Dermis blood vessel endothelial cell (primary cell): ENCODE results near the gene RGN. TPM values are rescaled to one million over a fixed set of nuclear protein-coding genes. Genes with fewer than 3 reads are reported as not detected.
A peak's percentile ranks its signal among the peaks of the same experiment; 100 is the strongest.
"Not testable (repeated sequence)": the region's sequence is repeated elsewhere in the genome, so short reads cannot be mapped to it uniquely, and the experiment has no call there.

ENCODE experiments used
- DNase-seq: peaks from one replicate; pipeline ENCODE4 v3.0.0; 2010
- total RNA-seq: library from RNA; depleted of rRNA; stranded (reverse); fragments of >200 nt; gene quantifications from 2 replicates; pipeline ENCODE4 v1.2.3, GENCODE V29; 2014

RGN gene
- total RNA-seq, 1 donor from 2014 or later: 0.34 TPM

DNA sequence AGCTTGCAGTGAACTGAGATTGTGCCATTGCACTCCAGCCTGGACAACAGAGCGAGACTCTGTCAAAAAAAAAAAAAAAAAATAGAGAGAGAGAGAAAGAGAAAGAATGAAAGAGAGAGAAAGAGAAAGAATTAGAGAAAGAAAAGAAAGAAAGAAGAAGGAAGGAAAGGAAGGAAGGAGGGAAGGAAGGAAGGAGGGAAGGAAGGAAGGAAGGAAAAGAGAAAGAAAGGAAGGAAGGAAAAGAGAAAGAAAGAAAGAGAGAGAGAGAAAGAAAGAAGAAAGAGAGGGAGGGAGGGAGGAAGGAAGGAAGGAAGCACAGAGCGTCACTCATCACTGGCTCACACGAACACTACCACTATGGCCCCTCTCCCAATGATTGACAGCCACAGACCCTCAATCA, 46.2 kb downstream of the RGN start:
- DNase-seq: not testable (repeated sequence)

DNA sequence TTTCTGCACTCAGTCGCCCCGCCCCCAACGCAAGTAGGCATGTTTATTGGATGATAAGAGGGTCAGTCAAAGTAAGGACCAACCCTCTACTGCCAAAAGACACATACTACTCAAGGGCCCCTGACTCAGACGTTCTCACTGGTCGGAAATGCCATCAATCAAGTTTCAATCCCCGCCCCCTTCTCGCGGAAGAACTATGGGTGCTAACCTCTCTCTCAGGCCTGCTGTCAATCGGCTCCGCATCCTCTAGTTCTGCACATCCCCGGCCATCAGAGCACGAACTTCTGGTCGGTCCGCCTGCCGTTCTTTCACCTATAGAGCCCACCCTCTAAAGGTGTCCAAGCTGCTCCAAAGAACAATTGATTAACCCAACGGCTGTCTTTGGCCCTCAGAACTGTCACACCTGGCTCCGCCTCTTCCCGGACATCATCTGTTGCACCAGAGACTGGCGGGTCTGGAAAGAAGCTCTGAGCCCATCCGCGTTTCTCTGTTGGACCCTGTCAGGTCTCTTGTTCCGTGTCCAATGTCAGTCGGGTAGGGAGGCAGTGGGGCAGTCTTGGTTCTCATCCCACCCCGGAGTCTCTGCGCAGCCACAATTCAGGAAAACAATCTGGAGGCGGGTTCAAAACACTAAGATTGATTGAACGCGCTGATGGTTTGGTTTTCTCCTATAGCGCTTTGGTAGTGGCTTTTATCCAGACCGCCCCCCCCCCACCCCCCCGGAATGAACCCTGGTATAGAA, 51.1 kb downstream of the RGN start:
- peak; percentile 95 for DNase-seq

DNA sequence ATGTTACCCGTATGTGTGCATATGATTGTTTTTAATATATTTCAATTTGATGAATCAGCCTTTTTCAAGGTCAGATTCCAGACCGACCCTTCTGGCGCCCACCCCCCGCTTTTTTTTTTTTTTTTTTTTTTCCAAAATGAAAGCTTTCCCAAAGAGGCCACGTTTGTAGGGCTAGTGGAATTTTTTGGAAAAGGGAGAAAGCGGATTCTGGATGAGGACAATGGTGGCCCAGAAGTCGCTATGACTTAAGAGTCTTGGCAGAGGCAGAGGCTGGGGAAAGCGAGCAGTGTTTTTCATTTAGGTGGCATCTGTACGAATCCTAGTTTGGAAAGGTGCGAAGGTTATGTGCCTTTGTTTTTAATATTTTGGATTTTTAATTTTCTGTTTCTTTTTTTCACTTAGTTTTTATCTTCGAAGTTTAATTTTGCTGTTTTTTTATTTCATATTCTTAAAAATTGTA, 51.7 kb downstream of the RGN start:
- DNase-seq: peak; percentile 17

DNA sequence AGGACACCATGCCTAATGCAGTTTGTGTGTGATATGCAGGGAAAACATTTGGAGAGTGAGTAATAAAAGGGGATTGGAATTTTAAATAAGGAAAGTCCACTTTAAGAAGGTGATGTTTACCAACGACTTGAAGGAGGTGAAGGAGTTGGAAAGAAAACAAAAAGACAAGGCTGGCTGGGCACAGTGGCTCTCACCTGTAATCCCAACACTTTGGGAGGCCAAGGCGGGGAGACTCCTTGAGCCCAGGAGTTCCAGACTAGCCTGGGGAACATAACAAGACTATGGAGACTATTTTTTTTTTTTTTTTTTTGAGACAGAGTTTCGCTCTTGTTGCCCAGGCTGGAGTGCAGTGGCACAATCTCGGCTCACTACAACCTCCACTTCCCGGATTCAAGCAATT, 55.2 kb downstream of the RGN start:
- DNase-seq: no peak

DNA sequence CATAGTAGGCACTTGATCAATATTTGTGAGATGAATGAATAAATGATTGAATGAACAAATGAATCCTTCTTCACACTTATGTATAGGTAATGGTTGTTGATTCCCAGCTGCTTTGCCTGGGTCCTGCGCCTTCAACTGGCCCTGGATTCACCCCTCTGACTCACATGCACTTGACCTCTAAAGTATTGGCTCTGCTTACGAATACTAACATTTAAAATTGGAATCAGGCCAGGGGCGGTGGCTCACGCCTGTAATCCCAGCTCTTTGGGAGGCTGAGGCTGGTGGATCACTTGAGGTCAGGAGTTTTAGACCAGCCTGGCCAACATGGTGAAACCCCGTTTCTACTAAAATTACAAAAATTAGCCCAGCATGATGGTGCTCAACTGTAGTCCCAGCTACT, 57.4 kb downstream of the RGN start:
- DNase-seq: peak; percentile 44

DNA sequence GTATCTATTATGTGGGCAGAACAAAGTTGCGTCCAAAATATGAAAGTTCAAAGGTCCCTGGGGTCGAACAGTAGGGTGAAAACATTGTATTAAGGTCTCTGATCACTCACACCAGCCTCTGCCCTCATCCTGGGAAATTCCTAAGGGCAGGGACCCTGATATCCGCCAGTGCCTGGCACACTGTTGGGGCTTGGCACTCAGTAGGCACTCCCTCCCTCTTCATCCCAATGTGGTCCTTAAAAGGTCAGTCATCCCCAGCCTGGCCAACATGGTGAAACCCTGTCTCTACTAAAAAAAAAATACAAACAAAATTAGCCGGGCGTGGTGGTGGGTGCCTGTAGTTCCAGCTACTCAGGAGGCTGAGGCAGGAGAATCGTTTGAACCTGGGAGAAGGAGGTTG, 59.9 kb downstream of the RGN start:
- no peak for DNase-seq

Other genes with a start within 250 kb of the RGN start
- 33.4 and 34.2 TPM in 2 replicates for gene RP2, start 241.4 kb upstream of the RGN start, total RNA-seq
- gene JADE3, start 166.0 kb upstream of the RGN start, total RNA-seq: 10.9 and 17.5 TPM in 2 replicates
- gene NDUFB11, start 66.3 kb downstream of the RGN start, total RNA-seq: 59.8 and 65.3 TPM in 2 replicates
- gene RBM10, start 66.8 kb downstream of the RGN start, total RNA-seq: 57.2 and 83.3 TPM in 2 replicates
- 126 and 194 TPM in 2 replicates for gene UBA1, start 115.4 kb downstream of the RGN start, total RNA-seq
- 97.5 and 172 TPM in 2 replicates for gene CDK16, start 140.2 kb downstream of the RGN start, total RNA-seq
- gene USP11, start 154.6 kb downstream of the RGN start, total RNA-seq: 35.6 and 51.1 TPM in 2 replicates